ENCODE results near the gene PRR14L. TPM values are rescaled to one million over a fixed set of nuclear protein-coding genes. Genes with fewer than 3 reads are reported as not detected.
A peak's percentile ranks its signal among the peaks of the same experiment; 100 is the strongest.
"Not testable (repeated sequence)": the region's sequence is repeated elsewhere in the genome, so short reads cannot be mapped to it uniquely, and the experiment has no call there.

PRR14L gene
- total RNA-seq (2014; rRNA removed; shearing (Covaris generic)): 12.8 and 14.9 TPM in 2 replicates

DNA sequence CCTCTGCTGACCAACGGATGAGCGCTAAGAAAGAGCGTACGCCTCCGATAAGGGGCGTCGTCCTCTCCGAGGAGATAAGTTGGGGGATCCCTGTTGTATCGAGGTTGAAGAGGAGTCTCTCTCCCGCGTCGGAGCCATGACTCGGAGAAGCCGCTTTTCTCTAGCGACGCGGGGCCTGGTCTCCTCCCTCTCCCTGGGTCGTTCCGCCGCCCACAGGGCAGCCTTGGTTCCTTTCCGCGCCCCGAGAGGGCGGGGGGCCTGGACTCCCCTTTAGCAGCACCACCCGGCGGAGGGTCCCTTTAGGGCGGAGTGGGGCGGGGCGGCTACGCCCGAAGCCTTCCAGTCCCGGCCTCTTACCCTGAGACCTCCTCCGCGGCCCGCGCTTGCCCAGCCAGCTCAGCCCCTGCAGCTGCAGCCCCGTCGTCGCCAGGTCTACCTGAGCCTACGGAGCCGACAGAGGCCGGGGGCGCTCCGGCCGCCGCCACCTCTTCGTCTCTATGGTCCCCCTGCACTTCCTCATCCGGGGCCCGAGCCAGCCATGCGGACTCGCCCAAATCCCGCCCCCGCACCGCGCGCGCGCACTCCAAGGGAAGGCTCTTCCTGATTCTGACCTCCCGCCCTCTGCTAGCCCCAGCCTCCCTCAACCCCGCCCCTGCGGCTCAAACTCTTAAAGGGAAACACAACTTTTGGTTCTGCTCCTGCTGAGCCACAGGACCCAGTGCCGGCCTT is at the start of gene PRR14L:
Gene PRR14L, minus strand, starts transcription at position 497 of the 729 bp plus-strand sequence. CDS start 11,272 bp downstream, outside the sequence.
- DNase-seq (ENCODE audit: low read depth): peak; percentile 91

DNA sequence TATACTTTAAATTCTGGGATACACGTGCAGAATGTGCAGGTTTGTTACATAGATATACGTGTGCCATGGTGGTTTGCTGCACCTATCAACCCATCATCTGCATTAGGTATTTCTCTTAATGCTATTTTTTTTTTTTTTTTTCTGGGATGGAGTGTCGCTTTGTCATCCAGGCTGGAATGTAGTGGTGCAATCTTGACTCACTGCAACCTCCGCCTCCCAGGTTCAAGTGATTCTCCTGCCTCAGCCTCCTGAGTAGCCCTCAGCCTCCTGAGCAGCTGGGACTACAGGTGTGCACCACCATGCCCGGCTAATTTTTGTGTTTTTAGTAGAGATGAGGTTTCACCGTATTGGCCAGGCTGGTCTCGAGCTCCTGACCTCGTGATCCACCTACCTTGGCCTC is 49.4 kb upstream of the PRR14L start:
- DNase-seq (ENCODE audit: low read depth): not testable (repeated sequence)

DNA sequence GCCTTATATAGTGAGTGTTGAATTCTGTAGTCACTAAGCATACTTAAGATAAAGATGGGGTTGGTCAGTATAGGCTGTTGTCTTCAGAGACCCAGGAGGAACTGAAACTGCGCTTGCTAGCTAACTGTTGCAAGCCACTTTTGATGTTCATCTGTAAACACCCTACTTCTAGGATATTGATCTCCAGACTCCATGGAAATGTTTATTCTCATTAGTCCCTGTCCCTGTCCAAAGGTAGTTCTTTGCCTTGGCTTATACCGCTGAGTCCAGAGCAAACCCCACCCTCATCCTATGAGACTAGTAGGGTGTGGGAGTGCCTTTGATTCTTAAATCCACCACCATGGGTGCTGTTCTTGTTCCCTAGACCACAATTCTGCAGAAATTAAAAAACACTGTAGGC is 40.3 kb upstream of the PRR14L start:
- no peak for DNase-seq (ENCODE audit: low read depth)

DNA sequence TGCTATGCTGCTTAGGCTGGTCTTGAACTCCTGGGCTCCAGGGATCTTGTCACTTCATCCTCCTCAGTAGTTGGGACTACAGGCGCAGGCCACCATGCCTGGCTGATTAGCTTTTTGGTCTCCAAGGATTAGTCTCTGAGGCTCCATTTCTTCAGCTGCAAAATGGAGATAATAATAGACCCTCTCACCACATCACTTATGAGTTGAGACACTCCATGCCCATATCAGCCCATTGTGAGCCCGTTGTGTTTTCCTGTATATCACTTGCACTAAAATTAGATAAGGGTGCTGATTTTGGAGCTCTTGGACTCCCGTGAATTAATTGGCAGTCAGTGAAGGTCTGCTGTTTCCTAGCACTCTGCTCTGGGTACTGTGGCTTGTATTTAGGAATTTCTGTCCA is 39.9 kb upstream of the PRR14L start:
- DNase-seq (ENCODE audit: low read depth): no peak

DNA sequence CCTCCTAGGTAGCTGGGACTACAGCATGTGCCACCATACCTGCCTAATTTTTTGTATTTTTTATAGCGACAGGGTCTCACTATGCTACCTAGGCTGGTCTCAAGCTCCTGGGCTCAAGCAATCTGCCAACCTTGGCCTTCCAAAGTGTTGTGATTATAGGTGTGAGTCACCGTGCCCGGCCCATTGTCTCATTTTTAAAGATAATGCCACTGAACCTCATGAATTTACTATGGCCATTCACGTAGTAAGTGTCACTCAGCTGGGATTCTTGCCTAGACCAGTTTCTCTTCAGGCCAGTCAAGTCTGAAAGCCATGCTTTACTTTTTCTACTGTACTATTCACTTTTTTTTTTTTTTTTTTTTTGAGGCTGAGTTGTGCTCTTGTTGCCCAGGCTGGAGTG is 26.3 kb upstream of the PRR14L start:
- DNase-seq (ENCODE audit: low read depth): peak; percentile 54

DNA sequence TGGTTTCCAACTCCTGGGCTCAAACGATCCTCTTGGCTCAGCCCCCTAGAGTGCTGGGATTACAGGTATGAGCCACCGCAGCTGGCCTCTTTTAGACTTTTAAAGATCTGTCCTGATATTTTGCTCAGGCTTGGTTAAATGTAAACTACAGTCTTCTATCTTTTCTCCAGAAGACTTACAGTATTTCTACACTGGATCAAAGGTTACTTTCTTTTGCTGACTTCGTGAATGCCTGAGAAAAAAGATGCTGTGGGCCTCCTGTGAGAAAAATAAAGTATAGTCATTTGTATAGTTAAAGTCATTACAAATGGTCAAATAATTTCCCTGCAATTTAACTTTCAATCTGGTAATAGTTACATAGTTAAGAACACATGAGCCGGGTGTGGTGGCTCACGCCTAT is 23.5 kb upstream of the PRR14L start:
- no peak for DNase-seq (ENCODE audit: low read depth)

DNA sequence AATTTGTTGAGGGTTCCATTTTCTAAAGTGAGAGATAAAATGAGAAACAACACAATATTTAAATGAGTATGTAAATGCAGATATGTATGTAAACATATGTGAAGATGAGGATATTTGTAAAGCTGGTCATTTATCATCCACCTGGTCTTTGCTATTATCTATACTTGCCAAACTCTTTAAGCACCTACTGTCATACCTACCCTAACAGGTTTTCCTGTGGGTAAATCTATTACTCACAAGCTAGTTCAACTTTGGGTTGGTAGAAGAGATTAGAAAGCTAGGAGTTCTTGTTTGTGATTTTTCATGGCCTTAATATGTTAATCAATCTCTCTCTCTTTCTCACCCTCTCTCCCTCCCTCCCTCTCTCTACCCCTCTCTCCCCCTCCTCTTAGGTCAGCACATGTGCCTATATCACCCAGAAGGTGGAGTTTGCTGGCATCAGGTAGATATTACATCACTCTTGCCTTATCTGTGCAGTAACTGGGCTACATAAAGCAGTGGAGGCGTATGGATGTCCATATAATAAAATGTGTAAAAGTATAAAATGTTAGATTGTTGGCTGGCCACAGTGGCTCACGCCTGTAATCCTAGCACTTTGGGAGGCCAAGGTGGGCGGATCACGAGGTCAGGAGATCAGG is 18.6 kb upstream of the PRR14L start:
- no peak for DNase-seq (ENCODE audit: low read depth)

DNA sequence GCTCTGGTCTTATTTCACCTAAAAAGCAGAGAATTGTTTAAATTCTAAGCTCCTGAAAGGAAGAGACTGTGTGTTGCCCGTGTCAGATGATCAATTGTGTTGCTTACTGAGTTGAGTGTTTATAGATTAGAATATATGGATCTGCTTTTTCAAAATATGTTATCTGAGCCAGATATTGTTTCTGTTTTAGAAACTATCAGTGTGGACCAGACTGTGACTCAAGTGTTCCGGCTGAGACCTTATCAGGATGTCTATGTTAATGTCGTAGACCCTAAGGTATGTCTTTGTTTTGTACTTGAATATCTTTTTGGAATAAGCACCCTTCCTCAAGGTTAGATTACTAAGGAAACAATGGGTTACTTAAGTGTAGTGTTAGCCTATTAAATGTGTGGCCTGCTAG is 14.9 kb upstream of the PRR14L start:
- DNase-seq (ENCODE audit: low read depth): no peak

DNA sequence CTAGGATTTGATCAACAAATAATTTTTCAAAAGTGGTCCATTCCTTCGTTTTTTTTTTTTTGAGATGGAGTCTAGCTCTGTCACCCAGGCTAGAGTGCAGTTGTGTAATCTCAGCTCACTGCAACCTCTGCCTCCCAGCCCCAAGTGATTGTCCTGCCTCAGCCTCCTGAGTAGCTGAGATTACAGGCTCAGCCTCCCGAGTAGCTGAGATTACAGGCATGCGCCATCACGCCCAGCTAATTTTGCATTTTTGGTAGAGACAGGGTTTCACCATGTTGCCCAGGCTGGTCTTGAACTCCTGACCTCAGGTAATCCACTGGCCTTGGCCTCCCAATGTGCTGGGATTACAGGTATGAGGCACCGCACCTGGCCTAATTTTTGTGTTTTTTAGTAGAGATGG is 8.9 kb upstream of the PRR14L start:
- DNase-seq (ENCODE audit: low read depth): not testable (repeated sequence)

DNA sequence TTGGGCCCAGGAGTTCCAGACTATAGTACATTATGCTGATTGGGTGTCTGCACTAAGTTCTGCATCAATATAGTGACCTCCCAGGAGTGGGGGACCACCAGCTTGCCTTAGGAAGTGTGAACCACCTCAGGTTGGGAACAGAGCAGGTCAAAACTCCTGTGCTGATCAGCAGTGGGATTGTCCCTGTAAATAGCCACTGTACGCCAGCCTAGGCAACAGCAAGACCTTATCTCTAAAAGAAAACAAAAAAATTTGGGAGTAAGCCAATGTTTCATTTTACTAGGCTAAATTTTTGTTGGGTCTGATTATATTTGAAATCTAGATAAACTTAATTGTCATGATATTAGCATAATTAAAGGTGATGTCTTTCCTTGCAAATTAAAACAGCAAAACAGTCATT is 7.3 kb upstream of the PRR14L start:
- no peak for DNase-seq (ENCODE audit: low read depth)

DNA sequence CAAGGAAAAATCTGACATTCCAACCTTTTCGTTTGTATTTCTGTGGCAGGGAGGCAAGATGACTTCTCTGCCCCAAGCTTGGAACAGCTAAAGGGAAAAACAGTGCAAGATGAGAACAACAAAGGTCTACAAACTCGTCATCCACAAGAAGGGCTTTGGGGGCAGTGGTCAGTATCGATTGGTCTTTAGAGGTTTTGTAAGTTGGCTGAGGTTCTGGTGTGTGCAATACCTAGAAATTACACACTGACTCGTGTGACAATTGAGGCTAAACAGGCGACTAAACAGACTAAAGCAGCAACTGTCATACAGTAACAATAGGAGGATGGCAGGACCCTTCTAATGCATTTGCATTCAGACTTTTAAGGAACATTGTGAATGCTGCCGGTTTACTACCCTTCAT is 4.9 kb upstream of the PRR14L start:
- DNase-seq (ENCODE audit: low read depth): no peak

DNA sequence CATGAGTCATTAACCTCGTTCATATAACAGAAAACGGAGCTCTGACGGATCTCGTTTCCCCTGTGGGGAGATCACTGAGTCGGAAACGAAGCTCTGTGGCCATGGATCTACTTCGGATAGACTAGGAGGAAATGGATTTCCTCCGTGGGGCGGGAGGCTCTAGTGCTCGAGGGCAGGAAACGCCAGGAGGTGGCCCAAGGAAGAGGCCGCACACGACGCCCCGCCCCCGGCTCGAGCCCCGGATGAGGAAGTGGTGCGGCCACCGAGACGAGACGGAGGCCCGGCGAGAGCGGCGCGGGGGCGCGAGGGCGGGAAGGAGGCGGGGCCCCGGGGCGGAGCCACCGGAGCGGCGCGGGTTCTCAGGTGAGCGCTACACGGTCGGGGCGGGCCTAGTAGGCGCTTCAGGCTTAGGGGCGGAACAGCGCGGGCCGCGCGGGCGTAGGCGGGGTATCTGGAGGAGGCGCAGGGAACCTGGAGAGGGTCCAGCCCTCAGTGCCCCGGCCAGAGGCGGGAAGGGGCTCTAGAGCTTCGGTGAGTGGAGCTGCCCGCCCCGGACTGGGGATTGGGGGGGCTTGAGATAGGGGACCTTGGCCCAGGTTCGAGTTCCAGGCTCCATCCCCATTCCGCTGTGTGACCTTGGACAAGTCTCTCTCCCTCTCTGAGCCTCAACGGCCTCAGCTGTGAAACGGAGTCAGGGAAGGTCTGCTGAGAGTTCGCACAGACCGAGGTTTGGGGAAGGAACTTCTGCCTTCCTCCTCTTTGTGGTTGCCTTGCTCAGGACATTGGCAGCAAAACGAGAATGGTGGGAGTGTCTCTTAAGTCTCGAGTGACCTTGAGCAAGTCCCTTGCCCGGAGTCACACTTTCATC is 3.9 kb upstream of the PRR14L start, which contains the start of gene DEPDC5:
Gene DEPDC5, plus strand, starts transcription at position 386 of the 868 bp plus-strand sequence. CDS start 903 bp downstream, outside the sequence.
- DNase-seq (ENCODE audit: low read depth): peak; percentile 93

DNA sequence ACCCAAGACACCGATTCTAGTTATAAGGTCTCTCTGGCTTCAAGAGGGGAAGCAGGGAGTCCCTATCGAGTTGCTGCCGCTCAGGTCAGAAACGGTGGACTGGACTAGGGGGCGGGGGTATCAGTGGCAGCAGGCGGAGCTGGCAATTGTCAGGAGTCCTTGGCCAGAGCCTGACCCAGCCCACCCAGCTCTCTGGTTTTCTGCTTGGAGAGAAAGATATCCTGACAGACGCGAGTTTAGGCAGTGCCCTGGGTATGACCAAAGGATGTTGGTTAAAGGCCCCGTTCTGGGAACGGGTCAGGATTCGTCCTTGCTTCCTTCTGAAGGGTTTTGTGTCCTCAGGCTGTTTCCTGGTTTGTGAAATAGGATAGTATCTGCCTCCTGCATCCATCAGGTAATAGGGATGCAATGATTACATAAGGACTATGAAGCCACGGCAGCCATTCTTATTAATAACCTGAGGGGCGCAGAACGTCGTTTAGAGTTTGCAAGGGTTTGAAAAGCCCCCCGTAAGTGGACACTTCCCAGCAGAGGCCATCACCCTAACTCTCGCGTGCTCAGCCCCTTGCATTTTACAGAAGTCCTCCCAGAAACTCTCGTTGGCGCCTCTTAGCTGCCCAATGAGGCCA is 3.2 kb upstream of the PRR14L start:
- no peak for DNase-seq (ENCODE audit: low read depth)

DNA sequence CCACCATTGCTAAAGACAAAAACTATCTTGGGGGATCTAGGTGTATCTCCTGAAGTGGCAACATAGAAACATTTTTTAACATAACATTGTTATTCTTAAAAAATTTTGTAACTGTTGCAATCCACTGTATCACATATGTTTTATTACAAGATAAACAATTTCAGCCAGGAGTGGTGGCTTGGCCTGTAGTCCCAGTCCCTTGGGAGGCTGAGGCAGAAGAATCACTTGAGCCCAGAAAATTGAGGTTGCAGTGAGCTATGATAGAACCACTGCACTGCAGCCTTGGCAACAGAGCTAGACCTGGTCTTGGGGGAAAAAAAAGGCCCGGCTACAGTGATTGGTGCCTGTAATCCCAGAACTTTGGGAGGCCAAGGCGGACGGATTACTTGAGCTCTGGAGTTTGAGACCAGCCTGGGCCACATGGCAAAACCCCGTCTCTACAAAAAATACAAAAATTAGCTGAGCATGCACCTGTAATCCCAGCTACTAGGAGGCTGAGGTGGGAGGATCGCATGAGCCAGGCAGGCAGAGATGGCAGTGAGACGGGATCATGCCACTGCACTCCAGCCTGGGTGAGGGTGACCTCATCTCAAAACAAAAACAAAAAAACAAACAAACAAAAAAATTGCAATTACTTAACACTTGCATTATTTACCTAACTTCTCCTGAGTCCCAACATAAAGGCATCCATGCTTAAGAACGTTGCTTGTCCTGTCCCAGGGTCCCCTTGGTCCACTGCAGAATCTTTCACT is 2.3 kb upstream of the PRR14L start:
- DNase-seq (ENCODE audit: low read depth): no peak

DNA sequence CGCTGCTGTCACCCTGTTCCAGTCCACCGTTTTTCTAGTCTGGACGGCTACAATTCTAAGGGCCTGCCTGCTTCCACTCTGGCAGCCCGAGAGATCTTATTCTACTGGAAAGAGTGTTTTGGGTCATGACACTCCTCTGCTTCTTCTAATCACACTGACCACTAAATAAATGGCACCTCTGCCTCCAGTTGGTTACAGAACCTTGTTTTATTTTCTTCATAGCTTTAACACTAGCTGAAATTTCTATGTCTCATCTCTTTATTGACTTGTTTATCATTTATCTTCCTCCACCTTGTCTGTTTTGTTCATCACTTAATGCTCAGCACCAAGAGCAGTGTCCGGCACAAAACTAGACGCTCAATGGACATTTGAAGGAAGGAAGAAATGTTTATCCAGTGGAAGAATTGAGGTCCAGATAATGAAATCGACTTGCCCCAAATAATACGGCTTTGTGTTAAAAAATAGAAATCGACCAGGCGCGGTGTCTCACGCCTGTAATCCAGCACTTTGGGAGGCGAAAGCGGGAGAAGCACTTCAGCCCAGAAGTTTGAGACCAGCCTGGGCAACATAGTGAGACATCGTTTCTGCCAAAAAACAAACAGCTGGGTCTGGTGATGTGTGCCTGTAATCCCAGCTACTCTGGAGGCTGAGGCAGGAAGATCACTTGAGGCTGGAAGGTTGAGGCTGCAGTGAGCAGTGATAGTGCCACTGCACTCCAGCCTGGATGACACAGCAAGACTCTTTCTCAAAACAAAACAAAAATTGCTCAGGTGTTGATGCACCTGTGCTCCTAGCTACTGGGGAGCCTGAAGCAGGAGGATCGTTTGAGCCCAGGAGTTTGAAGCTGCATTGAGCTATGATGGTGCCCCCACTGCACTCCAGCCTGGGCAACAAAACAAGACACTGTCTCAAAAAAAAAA is 693 bp upstream of the PRR14L start:
- no peak for DNase-seq (ENCODE audit: low read depth)

DNA sequence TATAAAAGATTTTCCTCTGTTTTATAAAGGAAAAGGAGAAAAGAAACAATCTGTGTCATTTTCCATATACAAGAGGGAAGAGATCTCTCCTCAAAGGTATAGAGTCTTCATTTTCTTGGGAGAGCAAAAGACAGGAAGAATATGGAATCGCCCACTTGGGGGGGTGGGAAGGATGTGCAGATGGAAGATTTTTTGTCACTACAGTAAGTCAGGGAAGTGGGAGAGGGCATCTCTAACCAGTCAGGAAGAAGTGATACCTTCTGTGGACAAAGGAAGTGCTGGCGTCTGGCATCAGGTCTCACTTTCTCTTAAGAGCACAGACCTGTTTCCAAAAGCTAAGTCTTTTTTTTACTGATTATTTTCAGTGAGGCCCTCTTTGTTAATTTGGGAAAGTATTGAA is 1.4 kb downstream of the PRR14L start:
- no peak for DNase-seq (ENCODE audit: low read depth)

DNA sequence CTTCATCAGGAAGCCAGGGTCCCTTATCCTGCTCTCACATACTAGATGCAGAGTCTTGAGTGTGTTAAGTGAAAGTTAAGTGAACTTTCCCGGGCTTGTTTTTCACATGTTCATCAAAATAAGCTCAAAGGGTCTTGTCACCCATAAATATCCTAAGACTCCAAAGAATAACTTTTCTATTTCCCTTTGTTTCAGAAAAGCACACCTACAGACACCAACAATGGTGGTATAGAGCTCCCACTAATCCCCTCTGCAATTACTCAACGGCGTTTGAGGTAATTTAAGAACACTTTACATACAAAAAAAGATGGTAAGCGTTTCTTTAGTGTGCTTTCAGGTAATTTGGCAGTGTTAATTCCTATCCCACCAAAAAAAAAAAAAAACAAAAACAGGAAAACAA is 2.5 kb downstream of the PRR14L start:
- DNase-seq (ENCODE audit: low read depth): no peak

DNA sequence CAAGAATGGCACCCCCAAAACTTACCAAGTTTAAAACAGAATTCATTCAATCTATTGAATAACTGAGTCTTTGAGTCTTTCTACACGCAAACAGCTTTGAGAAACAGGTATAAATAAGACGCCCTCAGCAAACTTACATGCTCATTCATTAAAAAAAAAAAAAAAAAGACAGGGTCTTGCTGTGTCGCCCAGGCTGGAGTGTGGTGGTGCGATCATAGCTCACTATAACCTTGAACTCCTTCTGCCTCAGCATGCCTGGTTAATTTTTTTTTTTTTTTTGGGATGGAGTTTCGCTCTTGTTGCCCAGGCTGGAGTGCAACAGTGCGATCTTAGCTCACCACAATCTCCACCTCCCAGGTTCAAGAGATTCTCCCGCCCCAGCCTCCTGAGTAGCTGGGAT is 6.1 kb downstream of the PRR14L start:
- no peak for DNase-seq (ENCODE audit: low read depth)

DNA sequence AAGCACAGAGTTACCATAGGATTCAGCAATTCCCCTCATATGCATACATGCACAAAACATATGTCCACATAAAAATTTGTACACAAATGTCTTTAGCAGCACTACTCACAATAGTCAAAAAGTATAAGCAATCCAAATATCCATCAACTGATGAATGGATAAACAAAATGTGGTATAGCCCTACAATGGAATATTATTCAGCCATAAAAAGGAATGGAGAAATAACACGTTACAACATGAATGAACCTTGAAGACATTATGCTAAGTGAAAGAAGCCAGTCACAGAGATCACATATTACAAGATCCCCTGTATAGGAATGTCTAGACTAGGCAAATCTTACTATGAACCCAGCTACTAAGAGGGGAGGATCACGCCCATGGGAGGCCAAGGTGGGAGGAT is 7.2 kb downstream of the PRR14L start:
- DNase-seq (ENCODE audit: low read depth): no peak

DNA sequence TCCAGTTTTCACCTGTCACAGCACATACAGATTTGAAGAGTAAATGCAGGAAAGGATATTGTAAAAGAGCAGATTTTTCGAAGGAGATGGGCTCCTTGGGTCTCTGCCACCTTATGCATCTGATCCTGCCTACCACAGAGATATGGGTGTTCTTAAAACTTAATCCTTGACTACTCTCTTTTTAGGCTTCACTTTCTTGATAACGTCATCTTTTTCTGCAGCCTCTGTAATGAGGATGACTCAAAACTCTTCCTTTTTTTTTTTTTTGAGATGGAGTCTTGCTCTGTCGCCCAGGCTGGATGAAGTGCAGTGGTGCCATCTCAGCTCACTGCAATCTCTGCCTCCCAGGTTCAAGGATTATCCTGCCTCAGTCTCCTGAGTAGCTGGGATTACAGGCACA is 7.8 kb downstream of the PRR14L start:
- DNase-seq (ENCODE audit: low read depth): no peak
